ACC112 (cell line): ENCODE measurements around the gene ACSF3.

ENCODE experiments used
- H2AFZ ChIP-seq: fragments of 200-600 bp; sonication (generic); one replicate; pipeline ENCODE4 v1.6.0; 2017; ENCODE audit warnings: antibody characterized with exemption, low read length; ENCODE audit not compliant: unreplicated experiment
- H3K27ac ChIP-seq: fragments of 200-600 bp; sonication (generic); 2 replicates; pipeline ENCODE4 v1.5.1; 2014; ENCODE audit warnings: low read depth, mild to moderate bottlenecking, antibody characterized with exemption, low read length, moderate library complexity
- H3K27me3 ChIP-seq: fragments of 200-600 bp; sonication (generic); 2 replicates; pipeline ENCODE4 v1.6.1; 2014; ENCODE audit warnings: mild to moderate bottlenecking, antibody characterized with exemption, low read length, moderate library complexity, mixed read lengths; ENCODE audit not compliant: insufficient read depth
- H3K36me3 ChIP-seq: fragments of 200-600 bp; sonication (generic); 2 replicates; pipeline ENCODE4 v1.6.1; 2016; ENCODE audit warnings: mild to moderate bottlenecking, antibody characterized with exemption, low read length, moderate library complexity, mixed read lengths; ENCODE audit not compliant: insufficient read depth
- H3K4me1 ChIP-seq: fragments of 200-600 bp; sonication (generic); one replicate; pipeline ENCODE4 v1.6.1; 2016; ENCODE audit warnings: low read length, mixed read lengths; ENCODE audit not compliant: insufficient read depth, unreplicated experiment, control insufficient read depth
- H3K4me3 ChIP-seq: fragments of 200-600 bp; sonication (generic); 2 replicates; pipeline ENCODE4 v1.5.1; 2014; ENCODE audit warnings: mild to moderate bottlenecking, low read depth, low read length
- H3K79me2 ChIP-seq: fragments of 200-600 bp; sonication (generic); one replicate; pipeline ENCODE4 v1.6.0; 2016; ENCODE audit warnings: low read length; ENCODE audit not compliant: control insufficient read depth, unreplicated experiment, insufficient read depth

The ACSF3 gene

GRCh38 chr16:89056592-89056991, 37.1 kb upstream of the ACSF3 start:
- Histone ChIP-seq H3K27me3 (peaks cover 27% of the 10 kb centered on the region; the same call in 1 of the 2 replicates), H3K36me3 (no peaks in the 10 kb centered on the region), H3K4me1 (no peaks in the 10 kb centered on the region), H3K27ac (no peak overlapping the region), H3K79me2 (no peaks in the 10 kb centered on the region), H2AFZ (no peak overlapping the region), H3K4me3 (no peak overlapping the region)

DNA sequence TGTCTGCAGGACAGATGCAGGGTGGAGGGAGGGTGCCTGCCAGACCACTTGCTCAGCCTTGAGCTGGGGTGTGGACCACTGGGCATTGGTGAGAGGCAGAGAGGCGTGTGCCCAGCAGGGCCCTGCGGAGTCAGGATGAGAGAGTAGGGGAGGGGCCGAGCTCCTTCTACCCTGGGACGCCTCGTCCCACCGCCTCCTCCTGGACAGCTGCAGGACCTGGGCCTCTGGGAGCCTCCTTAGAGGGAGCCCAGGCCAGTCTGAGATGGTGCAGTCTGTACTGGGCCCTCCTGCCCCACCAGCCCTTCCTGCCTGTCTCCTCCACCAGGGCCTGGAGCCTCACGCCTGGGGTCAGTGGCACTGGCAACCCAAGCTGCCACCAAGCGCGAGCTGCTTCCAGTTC, 35.9 kb upstream of the ACSF3 start:
- Histone ChIP-seq H3K4me1 (no peaks in the 10 kb centered on the region), H3K4me3 (no peak overlapping the region), H3K27ac (no peak overlapping the region), H3K79me2 (no peaks in the 10 kb centered on the region), H3K36me3 (no peaks in the 10 kb centered on the region), H2AFZ (no peak overlapping the region), H3K27me3 (peaks cover 21% of the 10 kb centered on the region; the same call in 1 of the 2 replicates)

- no peak overlapping the region for H2AFZ ChIP-seq
- no peak overlapping the region for H3K4me3 ChIP-seq
- H3K27ac ChIP-seq, result no peak overlapping the region
- H3K27me3 ChIP-seq, result peaks cover 18% of the 10 kb centered on the region; the same call in 1 of the 2 replicates
- no peaks in the 10 kb centered on the region for H3K4me1 ChIP-seq
- H3K36me3 ChIP-seq, result no peaks in the 10 kb centered on the region
- no peaks in the 10 kb centered on the region for H3K79me2 ChIP-seq
Observed at GRCh38 chr16:89058812-89059211, 34.8 kb upstream of the ACSF3 start.

- no peaks in the 10 kb centered on the region for H3K4me1 ChIP-seq
Observed at GRCh38 chr16:89060207-89060794, 33.4 kb upstream of the ACSF3 start.

GRCh38 chr16:89061086-89061485, 32.6 kb upstream of the ACSF3 start:
- Histone ChIP-seq H3K4me3 (no peak overlapping the region), H3K79me2 (no peaks in the 10 kb centered on the region), H2AFZ (no peak overlapping the region), H3K4me1 (no peaks in the 10 kb centered on the region), H3K36me3 (no peaks in the 10 kb centered on the region), H3K27me3 (peaks cover 24% of the 10 kb centered on the region; the same call in 1 of the 2 replicates), H3K27ac (no peak overlapping the region)

More at GRCh38 chr16:89060207-89060794, 33.4 kb upstream of the ACSF3 start:
- Histone ChIP-seq H3K79me2 (no peaks in the 10 kb centered on the region), H3K27me3 (peaks cover 18% of the 10 kb centered on the region; the same call in 1 of the 2 replicates), H3K36me3 (no peaks in the 10 kb centered on the region), H3K27ac (no peak overlapping the region), H2AFZ (no peak overlapping the region), H3K4me3 (no peak overlapping the region)

GRCh38 chr16:89061590-89062380, 31.9 kb upstream of the ACSF3 start:
- no peak overlapping the region for H3K27ac ChIP-seq
- no peaks in the 10 kb centered on the region for H3K4me1 ChIP-seq
- peaks cover 26% of the 10 kb centered on the region; the same call in 1 of the 2 replicates for H3K27me3 ChIP-seq
- H2AFZ ChIP-seq, result no peak overlapping the region
- H3K79me2 ChIP-seq, result no peaks in the 10 kb centered on the region
- H3K4me3 ChIP-seq, result no peak overlapping the region
- no peaks in the 10 kb centered on the region for H3K36me3 ChIP-seq

GRCh38 chr16:89062389-89063345, 31.0 kb upstream of the ACSF3 start:
- no peaks in the 10 kb centered on the region for H3K79me2 ChIP-seq
- peaks cover 26% of the 10 kb centered on the region; the same call in 1 of the 2 replicates for H3K27me3 ChIP-seq
- no peak overlapping the region for H3K27ac ChIP-seq
- no peak overlapping the region for H3K4me3 ChIP-seq
- H3K36me3 ChIP-seq, result no peaks in the 10 kb centered on the region
- H3K4me1 ChIP-seq, result no peaks in the 10 kb centered on the region
- no peak overlapping the region for H2AFZ ChIP-seq

DNA sequence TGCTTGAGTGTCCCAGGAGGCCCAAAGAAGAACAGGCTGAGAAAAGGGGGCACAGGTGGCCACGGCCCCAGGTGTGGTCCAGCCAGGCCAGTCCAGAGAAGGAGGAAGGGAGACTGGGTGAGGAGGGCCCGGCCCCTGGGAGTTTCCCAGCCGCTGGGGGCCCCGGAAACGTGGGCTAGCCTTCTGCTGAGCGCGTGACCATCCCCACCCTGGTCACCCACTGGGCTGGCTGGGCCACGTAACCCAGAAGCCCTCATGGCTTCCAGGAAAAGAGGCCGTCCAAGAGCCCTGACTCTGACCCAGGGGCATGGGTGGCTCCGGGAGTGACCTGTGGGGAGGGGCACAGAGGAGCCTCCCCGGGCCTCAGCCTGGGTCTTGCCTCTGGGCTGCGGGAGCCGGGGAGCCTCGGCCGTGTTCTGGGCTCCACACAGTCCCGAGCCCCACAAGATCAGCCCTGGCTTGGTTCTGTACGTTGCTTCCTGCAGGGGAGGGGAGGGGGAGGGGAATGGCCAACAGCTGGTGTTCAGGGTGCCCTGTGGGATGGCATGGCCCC, 29.8 kb upstream of the ACSF3 start:
- Histone ChIP-seq H3K4me1 (no peaks in the 10 kb centered on the region), H3K36me3 (no peaks in the 10 kb centered on the region), H3K79me2 (no peaks in the 10 kb centered on the region), H2AFZ (no peak overlapping the region), H3K4me3 (no peak overlapping the region), H3K27ac (no peak overlapping the region), H3K27me3 (peaks cover 35% of the 10 kb centered on the region)

GRCh38 chr16:89064606-89065457, 28.8 kb upstream of the ACSF3 start:
- H3K36me3 ChIP-seq, result no peaks in the 10 kb centered on the region
- H3K79me2 ChIP-seq, result no peaks in the 10 kb centered on the region
- no peak overlapping the region for H2AFZ ChIP-seq
- H3K27me3 ChIP-seq, result peaks cover 37% of the 10 kb centered on the region
- no peak overlapping the region for H3K27ac ChIP-seq
- H3K4me3 ChIP-seq, result no peak overlapping the region
- no peaks in the 10 kb centered on the region for H3K4me1 ChIP-seq
